Measurements from ENCODE around the gene SLCO3A1.

The SLCO3A1 gene

DNA sequence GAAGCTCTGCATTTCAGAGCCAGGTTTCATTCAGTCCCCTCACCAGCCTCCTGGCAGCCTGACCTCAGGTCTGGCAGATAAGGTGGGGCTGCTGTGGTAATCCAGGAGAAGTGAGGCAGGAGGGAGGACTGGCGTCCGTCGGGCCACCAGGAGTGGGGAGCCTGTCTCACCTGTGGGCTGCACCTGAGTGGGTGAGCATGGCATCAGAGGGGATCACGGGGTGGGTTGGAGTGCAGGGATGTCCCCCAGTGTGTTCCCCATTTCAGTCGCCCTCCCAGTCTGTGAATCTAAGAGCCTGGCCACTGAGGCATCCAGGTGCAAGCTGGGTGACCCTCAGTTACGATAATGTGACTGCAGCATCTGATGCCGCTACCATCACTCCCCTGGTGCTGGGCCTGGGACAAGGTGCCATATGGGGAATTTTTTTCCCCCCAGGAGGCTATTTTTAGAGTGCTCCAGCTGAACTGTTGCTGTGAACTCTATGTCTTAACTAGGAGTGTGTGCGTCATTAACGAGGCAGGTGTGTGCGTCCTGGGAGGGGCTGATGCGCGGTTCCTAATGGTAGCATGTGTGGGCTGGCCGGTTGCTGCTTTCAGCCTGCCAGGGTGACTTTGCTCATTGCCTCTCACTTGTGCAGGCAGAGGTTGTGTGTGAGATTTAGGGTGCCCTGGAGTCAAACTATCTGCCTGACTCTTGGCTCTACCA, 165.2 kb downstream of the SLCO3A1 start:
- ChIA-PET POLR2A (no interaction called here), CTCF (no interaction called here)

DNA sequence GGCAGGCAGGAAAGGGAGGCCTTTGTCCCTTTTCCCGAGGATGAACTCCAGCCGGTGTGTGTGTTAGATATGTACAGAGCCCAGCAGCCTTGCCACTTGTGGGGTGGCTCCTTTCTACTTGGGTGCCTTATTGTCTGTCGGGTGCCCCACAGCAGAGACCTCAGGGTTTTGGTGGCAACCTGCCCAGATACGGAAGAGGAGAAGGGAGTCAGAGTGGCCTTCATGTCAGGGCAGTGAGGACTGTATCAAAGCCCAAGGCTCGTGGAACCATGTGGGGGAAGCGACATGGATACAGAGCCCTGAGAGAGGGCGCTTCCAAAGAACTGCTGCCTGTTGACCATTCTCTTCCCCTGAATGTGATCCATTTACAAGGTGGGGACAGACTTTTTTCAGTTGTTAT, 166.2 kb downstream of the SLCO3A1 start:
- TF ChIP-seq ZNF629 (tag by site-specific recombination; IDR thresholded peaks at IDR 0.05) (no peak), ZBTB7A (tag by site-specific recombination; IDR thresholded peaks at IDR 0.05; ENCODE audit: low read depth) (no peak), ZNF785 (tag by site-specific recombination; IDR thresholded peaks at IDR 0.05) (no peak), ZXDB (tag by site-specific recombination; IDR thresholded peaks at IDR 0.05) (no peak), ZNF133 (tag by site-specific recombination; IDR thresholded peaks at IDR 0.05) (no peak), TRIM28 (IDR thresholded peaks at IDR 0.05; ENCODE audit: borderline replicate concordance, low read length) (no peak), ZNF600 (tag by site-specific recombination; IDR thresholded peaks at IDR 0.05) (no peak), ZNF221 (tag by site-specific recombination; IDR thresholded peaks at IDR 0.05; ENCODE audit: borderline replicate concordance) (no peak), MYNN (tag by site-specific recombination; IDR thresholded peaks at IDR 0.05; ENCODE audit: borderline replicate concordance) (no peak)
- TF ChIP-seq, protein P1, sequence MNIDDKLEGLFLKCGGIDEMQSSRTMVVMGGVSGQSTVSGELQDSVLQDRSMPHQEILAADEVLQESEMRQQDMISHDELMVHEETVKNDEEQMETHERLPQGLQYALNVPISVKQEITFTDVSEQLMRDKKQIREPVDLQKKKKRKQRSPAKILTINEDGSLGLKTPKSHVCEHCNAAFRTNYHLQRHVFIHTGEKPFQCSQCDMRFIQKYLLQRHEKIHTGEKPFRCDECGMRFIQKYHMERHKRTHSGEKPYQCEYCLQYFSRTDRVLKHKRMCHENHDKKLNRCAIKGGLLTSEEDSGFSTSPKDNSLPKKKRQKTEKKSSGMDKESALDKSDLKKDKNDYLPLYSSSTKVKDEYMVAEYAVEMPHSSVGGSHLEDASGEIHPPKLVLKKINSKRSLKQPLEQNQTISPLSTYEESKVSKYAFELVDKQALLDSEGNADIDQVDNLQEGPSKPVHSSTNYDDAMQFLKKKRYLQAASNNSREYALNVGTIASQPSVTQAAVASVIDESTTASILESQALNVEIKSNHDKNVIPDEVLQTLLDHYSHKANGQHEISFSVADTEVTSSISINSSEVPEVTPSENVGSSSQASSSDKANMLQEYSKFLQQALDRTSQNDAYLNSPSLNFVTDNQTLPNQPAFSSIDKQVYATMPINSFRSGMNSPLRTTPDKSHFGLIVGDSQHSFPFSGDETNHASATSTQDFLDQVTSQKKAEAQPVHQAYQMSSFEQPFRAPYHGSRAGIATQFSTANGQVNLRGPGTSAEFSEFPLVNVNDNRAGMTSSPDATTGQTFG (tag by site-specific recombination; IDR thresholded peaks at IDR 0.05; ENCODE audit: borderline replicate concordance): no peak

More for the DNA sequence above, 165.2 kb downstream of the SLCO3A1 start:
- Histone ChIP-seq H3K4me1 (ENCODE audit: control insufficient read depth, insufficient read depth, low read length) (no peaks in the 10 kb centered on the region), H3K4me3 (ENCODE audit: low read depth, low read length) (no peak overlapping the region), H3K27ac (ENCODE audit: extremely low read depth, low read depth, low read length) (no peak overlapping the region), H3K9me3 (ENCODE audit: control insufficient read depth, insufficient read depth, low read depth, low read length) (no peaks in the 10 kb centered on the region), H3K36me3 (ENCODE audit: control insufficient read depth in 2 of 2, insufficient read depth in 1 of 2, low read length in 2 of 2) (no peaks in the 10 kb centered on the region)
- TF ChIP-seq GLIS1 (tag by site-specific recombination; IDR thresholded peaks at IDR 0.05) (no peak), ZNF10 (tag by site-specific recombination; IDR thresholded peaks at IDR 0.05) (no peak)

DNA sequence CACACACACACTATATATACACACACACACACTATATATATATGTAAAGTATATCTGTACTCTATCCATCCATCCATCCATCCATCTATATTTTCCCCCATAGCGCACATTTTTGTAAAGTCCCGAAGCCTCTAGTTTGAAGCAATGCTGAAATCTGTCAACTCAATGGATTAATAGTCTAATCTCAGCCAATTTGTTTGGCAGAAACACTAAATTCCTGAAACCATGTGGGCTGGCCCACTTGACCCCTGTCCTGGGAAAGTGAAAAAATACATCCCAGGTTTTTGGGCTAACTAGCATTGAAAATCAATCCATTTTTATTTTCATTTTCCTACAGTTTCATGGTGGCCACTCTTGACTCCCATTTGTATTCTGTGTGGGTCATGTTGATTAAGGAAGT, 166.7 kb downstream of the SLCO3A1 start:
- Histone ChIP-seq H3K36me3 (ENCODE audit: control insufficient read depth in 2 of 2, insufficient read depth in 1 of 2, low read length in 2 of 2) (no peaks in the 10 kb centered on the region), H3K27ac (ENCODE audit: extremely low read depth, low read depth, low read length) (no peak overlapping the region), H3K4me3 (ENCODE audit: low read depth, low read length) (no peak overlapping the region), H3K4me1 (ENCODE audit: control insufficient read depth, insufficient read depth, low read length) (no peaks in the 10 kb centered on the region), H3K9me3 (ENCODE audit: control insufficient read depth, insufficient read depth, low read depth, low read length) (no peaks in the 10 kb centered on the region)
- POLR2A ChIA-PET: no interaction called here
- CTCF ChIA-PET: no interaction called here
- TF ChIP-seq, protein P2, sequence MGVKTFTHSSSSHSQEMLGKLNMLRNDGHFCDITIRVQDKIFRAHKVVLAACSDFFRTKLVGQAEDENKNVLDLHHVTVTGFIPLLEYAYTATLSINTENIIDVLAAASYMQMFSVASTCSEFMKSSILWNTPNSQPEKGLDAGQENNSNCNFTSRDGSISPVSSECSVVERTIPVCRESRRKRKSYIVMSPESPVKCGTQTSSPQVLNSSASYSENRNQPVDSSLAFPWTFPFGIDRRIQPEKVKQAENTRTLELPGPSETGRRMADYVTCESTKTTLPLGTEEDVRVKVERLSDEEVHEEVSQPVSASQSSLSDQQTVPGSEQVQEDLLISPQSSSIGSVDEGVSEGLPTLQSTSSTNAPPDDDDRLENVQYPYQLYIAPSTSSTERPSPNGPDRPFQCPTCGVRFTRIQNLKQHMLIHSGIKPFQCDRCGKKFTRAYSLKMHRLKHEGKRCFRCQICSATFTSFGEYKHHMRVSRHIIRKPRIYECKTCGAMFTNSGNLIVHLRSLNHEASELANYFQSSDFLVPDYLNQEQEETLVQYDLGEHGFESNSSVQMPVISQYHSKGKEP (tag by site-specific recombination; IDR thresholded peaks at IDR 0.05): no peak
- TF ChIP-seq, protein P3, sequence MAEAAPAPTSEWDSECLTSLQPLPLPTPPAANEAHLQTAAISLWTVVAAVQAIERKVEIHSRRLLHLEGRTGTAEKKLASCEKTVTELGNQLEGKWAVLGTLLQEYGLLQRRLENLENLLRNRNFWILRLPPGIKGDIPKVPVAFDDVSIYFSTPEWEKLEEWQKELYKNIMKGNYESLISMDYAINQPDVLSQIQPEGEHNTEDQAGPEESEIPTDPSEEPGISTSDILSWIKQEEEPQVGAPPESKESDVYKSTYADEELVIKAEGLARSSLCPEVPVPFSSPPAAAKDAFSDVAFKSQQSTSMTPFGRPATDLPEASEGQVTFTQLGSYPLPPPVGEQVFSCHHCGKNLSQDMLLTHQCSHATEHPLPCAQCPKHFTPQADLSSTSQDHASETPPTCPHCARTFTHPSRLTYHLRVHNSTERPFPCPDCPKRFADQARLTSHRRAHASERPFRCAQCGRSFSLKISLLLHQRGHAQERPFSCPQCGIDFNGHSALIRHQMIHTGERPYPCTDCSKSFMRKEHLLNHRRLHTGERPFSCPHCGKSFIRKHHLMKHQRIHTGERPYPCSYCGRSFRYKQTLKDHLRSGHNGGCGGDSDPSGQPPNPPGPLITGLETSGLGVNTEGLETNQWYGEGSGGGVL (tag by site-specific recombination; IDR thresholded peaks at IDR 0.05): no peak
- no peak for TF ChIP-seq IKZF3 (tag by site-specific recombination; IDR thresholded peaks at IDR 0.05)
- TF ChIP-seq, protein P4, sequence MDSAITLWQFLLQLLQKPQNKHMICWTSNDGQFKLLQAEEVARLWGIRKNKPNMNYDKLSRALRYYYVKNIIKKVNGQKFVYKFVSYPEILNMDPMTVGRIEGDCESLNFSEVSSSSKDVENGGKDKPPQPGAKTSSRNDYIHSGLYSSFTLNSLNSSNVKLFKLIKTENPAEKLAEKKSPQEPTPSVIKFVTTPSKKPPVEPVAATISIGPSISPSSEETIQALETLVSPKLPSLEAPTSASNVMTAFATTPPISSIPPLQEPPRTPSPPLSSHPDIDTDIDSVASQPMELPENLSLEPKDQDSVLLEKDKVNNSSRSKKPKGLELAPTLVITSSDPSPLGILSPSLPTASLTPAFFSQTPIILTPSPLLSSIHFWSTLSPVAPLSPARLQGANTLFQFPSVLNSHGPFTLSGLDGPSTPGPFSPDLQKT (IDR thresholded peaks at IDR 0.05; ENCODE audit: borderline replicate concordance, low read depth, low read length): no peak
- TF ChIP-seq, protein P5, sequence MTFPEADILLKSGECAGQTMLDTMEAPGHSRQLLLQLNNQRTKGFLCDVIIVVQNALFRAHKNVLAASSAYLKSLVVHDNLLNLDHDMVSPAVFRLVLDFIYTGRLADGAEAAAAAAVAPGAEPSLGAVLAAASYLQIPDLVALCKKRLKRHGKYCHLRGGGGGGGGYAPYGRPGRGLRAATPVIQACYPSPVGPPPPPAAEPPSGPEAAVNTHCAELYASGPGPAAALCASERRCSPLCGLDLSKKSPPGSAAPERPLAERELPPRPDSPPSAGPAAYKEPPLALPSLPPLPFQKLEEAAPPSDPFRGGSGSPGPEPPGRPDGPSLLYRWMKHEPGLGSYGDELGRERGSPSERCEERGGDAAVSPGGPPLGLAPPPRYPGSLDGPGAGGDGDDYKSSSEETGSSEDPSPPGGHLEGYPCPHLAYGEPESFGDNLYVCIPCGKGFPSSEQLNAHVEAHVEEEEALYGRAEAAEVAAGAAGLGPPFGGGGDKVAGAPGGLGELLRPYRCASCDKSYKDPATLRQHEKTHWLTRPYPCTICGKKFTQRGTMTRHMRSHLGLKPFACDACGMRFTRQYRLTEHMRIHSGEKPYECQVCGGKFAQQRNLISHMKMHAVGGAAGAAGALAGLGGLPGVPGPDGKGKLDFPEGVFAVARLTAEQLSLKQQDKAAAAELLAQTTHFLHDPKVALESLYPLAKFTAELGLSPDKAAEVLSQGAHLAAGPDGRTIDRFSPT (tag by site-specific recombination; IDR thresholded peaks at IDR 0.05): no peak
- TF ChIP-seq, protein P6, sequence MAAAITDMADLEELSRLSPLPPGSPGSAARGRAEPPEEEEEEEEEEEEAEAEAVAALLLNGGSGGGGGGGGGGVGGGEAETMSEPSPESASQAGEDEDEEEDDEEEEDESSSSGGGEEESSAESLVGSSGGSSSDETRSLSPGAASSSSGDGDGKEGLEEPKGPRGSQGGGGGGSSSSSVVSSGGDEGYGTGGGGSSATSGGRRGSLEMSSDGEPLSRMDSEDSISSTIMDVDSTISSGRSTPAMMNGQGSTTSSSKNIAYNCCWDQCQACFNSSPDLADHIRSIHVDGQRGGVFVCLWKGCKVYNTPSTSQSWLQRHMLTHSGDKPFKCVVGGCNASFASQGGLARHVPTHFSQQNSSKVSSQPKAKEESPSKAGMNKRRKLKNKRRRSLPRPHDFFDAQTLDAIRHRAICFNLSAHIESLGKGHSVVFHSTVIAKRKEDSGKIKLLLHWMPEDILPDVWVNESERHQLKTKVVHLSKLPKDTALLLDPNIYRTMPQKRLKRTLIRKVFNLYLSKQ (tag by site-specific recombination; IDR thresholded peaks at IDR 0.05; ENCODE audit: borderline replicate concordance): no peak

More for the DNA sequence above, 166.2 kb downstream of the SLCO3A1 start:
- ChIA-PET POLR2A (no interaction called here), CTCF (interaction anchor here (0.5 kb wide), 1 partner anchor 305 kb away, joined by 3 read pairs; no protein-coding TSS in a partner anchor)
- Histone ChIP-seq H3K27ac (ENCODE audit: extremely low read depth, low read depth, low read length) (no peak overlapping the region), H3K36me3 (ENCODE audit: control insufficient read depth in 2 of 2, insufficient read depth in 1 of 2, low read length in 2 of 2) (no peaks in the 10 kb centered on the region), H3K4me1 (ENCODE audit: control insufficient read depth, insufficient read depth, low read length) (no peaks in the 10 kb centered on the region), H3K9me3 (ENCODE audit: control insufficient read depth, insufficient read depth, low read depth, low read length) (no peaks in the 10 kb centered on the region), H3K4me3 (ENCODE audit: low read depth, low read length) (no peak overlapping the region)
